HepG2 (cell line): ENCODE measurements around the gene OPA3.

ENCODE experiments used
- ARNTL ChIP-seq: sonication (generic); formaldehyde crosslinking; IDR thresholded peaks from 2 replicates; pipeline ENCODE4 v1.4.0; 2020; ENCODE audit warnings: mild to moderate bottlenecking, missing genetic modification reagents
- POLR2AphosphoS5 ChIP-seq: IDR thresholded peaks from 2 replicates; pipeline ENCODE4 v1.6.1; 2012; ENCODE audit warnings: low read depth, low read length
- SIN3A ChIP-seq: IDR thresholded peaks from 2 replicates; pipeline ENCODE4 v1.6.1; 2011; ENCODE audit warnings: low read depth, mild to moderate bottlenecking, control low read depth, low read length, borderline replicate concordance
- ZIK1 ChIP-seq: sonication (generic); formaldehyde crosslinking; IDR thresholded peaks from 2 replicates; pipeline ENCODE4 v1.5.0; 2020; ENCODE audit warnings: mild to moderate bottlenecking, low read depth, missing genetic modification reagents, borderline replicate concordance
- ZNF670 ChIP-seq: sonication (generic); formaldehyde crosslinking; IDR thresholded peaks from 2 replicates; pipeline ENCODE4 v1.8.0; 2022; ENCODE audit warnings: mild to moderate bottlenecking, missing genetic modification reagents, borderline replicate concordance
- TF ChIP-seq, protein P1 (sequence below): sonication (generic); formaldehyde crosslinking; IDR thresholded peaks from 2 replicates; pipeline ENCODE4 v1.5.1; 2020; ENCODE audit warnings: mild to moderate bottlenecking, missing genetic modification reagents

GRCh38 chr19:45574526-45574925, 10.1 kb downstream of the OPA3 start:
- no peak for TF ChIP-seq ZIK1
- no peak for TF ChIP-seq SIN3A
- TF ChIP-seq, protein P1, sequence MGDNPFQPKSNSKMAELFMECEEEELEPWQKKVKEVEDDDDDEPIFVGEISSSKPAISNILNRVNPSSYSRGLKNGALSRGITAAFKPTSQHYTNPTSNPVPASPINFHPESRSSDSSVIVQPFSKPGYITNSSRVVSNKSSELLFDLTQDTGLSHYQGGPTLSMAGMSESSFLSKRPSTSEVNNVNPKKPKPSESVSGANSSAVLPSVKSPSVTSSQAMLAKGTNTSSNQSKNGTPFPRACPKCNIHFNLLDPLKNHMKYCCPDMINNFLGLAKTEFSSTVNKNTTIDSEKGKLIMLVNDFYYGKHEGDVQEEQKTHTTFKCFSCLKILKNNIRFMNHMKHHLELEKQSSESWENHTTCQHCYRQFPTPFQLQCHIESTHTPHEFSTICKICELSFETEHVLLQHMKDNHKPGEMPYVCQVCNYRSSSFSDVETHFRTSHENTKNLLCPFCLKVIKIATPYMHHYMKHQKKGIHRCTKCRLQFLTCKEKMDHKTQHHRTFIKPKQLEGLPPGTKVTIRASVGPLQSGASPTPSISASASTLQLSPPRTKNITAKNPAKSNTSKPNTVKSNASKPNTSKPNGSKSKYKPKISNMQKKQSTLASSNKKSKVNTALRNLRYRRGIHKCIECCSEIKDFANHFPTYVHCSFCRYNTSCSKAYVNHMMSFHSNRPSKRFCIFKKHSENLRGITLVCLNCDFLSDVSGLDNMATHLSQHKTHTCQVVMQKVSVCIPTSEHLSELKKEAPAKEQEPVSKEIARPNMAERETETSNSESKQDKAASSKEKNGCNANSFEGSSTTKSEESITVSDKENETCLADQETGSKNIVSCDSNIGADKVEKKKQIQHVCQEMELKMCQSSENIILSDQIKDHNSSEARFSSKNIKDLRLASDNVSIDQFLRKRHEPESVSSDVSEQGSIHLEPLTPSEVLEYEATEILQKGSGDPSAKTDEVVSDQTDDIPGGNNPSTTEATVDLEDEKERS (CRISPR knock-in tag): no peak
- TF ChIP-seq POLR2AphosphoS5: no peak
- no peak for TF ChIP-seq ZNF670 (CRISPR knock-in tag)
- no peak for TF ChIP-seq ARNTL
